CD4-positive, alpha-beta T cell (primary cell): ENCODE measurements around the gene CETP. TPM values are rescaled to one million over a fixed set of nuclear protein-coding genes. Genes with fewer than 3 reads are reported as not detected.

Experiments
- ATAC-seq: fragments of 200-7000 bp; cut with Tn5 transposase; one replicate; pipeline ENCODE4 v1.10.0; 2022; ENCODE audit warnings: mild to moderate bottlenecking; ENCODE audit not compliant: poor library complexity
- CTCF ChIA-PET: fragments of 350-600 bp; sonication (Branson Sonifier 250); formaldehyde crosslinking; loops from one replicate; lab custom pipeline; 2021; ENCODE audit warnings: antibody characterized with exemption, inconsistent platforms; lab: Charles Lee
- POLR2A ChIA-PET: fragments of 350-600 bp; sonication (Branson Sonifier 250); formaldehyde crosslinking; loops from one replicate; lab custom pipeline; 2021; ENCODE audit warnings: antibody characterized with exemption, inconsistent platforms; lab: Charles Lee
- DNase-seq, 14 experiments: peaks; one replicate each; pipeline ENCODE4 v3.0.0-alpha.2; 2013 to 2020; ENCODE audit warnings: mixed read lengths in 2 of 14
- H3K27ac ChIP-seq, 2 donors: one replicate each; pipeline versions ENCODE4 v1.5.1 to v1.7.0; 2013; ENCODE audit warnings: low read length in 2 of 2, low read depth in 1 of 2, mild to moderate bottlenecking in 1 of 2
- H3K27me3 ChIP-seq, 2 experiments: 1 replicate in 1 of 2; 2 replicates in 1 of 2; pipeline versions ENCODE4 v1.6.1 to v1.7.0; 2013; ENCODE audit warnings: low read length in 2 of 2, control low read depth in 1 of 2, mild to moderate bottlenecking in 1 of 2, moderate library complexity in 1 of 2; ENCODE audit not compliant: insufficient read depth in 2 of 2, control insufficient read depth in 1 of 2
- H3K36me3 ChIP-seq: one replicate; pipeline ENCODE4 v1.6.1; 2013; ENCODE audit warnings: low read length, control low read depth; ENCODE audit not compliant: insufficient read depth
- H3K4me1 ChIP-seq: one replicate; pipeline ENCODE4 v1.6.1; 2013; ENCODE audit warnings: low read length, control low read depth; ENCODE audit not compliant: insufficient read depth
- H3K4me3 ChIP-seq: one replicate; pipeline ENCODE4 v1.5.1; 2013; ENCODE audit warnings: mild to moderate bottlenecking, low read length, moderate library complexity
- H3K9me3 ChIP-seq, 2 experiments: 1 replicate in 1 of 2; 2 replicates in 1 of 2; pipeline versions ENCODE4 v1.6.1 to v1.7.0; 2013; ENCODE audit warnings: low read length in 2 of 2, mild to moderate bottlenecking in 2 of 2, control low read depth in 1 of 2, moderate library complexity in 1 of 2; ENCODE audit not compliant: control insufficient read depth in 1 of 2, insufficient read depth in 1 of 2
- H3K27ac Mint-ChIP-seq: one replicate; pipeline ENCODE4 v1.8.0; 2020; ENCODE audit warnings: mixed read lengths
- H3K27me3 Mint-ChIP-seq: one replicate; pipeline ENCODE4 v1.8.0; 2021; ENCODE audit warnings: mixed read lengths
- H3K36me3 Mint-ChIP-seq: one replicate; pipeline ENCODE4 v1.8.0; 2021; ENCODE audit warnings: low read depth, mixed read lengths
- H3K4me1 Mint-ChIP-seq: one replicate; pipeline ENCODE4 v1.8.0; 2021; ENCODE audit warnings: low read depth, mixed read lengths
- H3K4me3 Mint-ChIP-seq: one replicate; pipeline ENCODE4 v1.8.0; 2020; ENCODE audit warnings: mild to moderate bottlenecking, mixed read lengths
- H3K9me3 Mint-ChIP-seq: one replicate; pipeline ENCODE4 v1.8.0; 2020; ENCODE audit warnings: mixed read lengths
- CTCF ChIP-seq: fragments of 200-600 bp; IDR thresholded peaks from one replicate; pipeline ENCODE4 v1.8.0; 2022; ENCODE audit warnings: antibody characterized with exemption, mild to moderate bottlenecking
- intact Hi-C, 2 experiments: fragments of 100-400 bp; cut with DNase I in 1 of 2; cut with micrococcal nuclease in 1 of 2; formaldehyde crosslinking; loops; one replicate each; pipeline versions ENCODE4 v1.15.1 to v1.9.0; 2023 to 2025; cut with DNase I, micrococcal nuclease
- total RNA-seq, 174 experiments: library from RNA in 2 of 174; stranded (reverse) in 2 of 174; gene quantifications; one replicate each; pipeline ENCODE4 v1.2.3 and lab custom pipeline; 2021 to 2026

The CETP gene
- total RNA-seq, 2 experiments from 2014 or later: not detected

- Mint-ChIP-seq H3K27me3 (no peaks in the 10 kb centered on the region), H3K4me1 (peaks cover 6% of the 10 kb centered on the region), H3K27ac (no peak overlapping the region), H3K4me3 (no peak overlapping the region), H3K36me3 (peaks cover 7% of the 10 kb centered on the region), H3K9me3 (no peaks in the 10 kb centered on the region)
- Histone ChIP-seq H3K4me1 (peaks cover 21% of the 10 kb centered on the region), H3K27ac (no peak overlapping the region), H3K4me3 (no peak overlapping the region), H3K9me3 (no peaks in the 10 kb centered on the region), H3K36me3 (no peaks in the 10 kb centered on the region), H3K27me3 (no peaks in the 10 kb centered on the region)
- no peak for DNase-seq
- intact Hi-C loops: no loop called here
- POLR2A ChIA-PET: no interaction called here
- CTCF ChIA-PET: no interaction called here
- no peak for ATAC-seq
- TF ChIP-seq CTCF: no peak
Observed at GRCh38 chr16:56927471-56927870, 34.3 kb upstream of the CETP start.

- intact Hi-C loops: loop anchor here (2.0 to 10.0 kb wide), 8 partner anchors 62 to 805 kb away; partner anchors contain the start of genes SLC12A3 (in 2 of the 2), ARL2BP (in 1 of the 2), CCDC102A (in 1 of the 2) and KATNB1 (in 1 of the 2)
- Histone ChIP-seq H3K27me3 (no peaks in the 10 kb centered on the region), H3K27ac (no peak overlapping the region), H3K36me3 (peaks cover 4% of the 10 kb centered on the region), H3K9me3 (no peaks in the 10 kb centered on the region), H3K4me3 (no peak overlapping the region), H3K4me1 (peaks cover 20% of the 10 kb centered on the region)
- Mint-ChIP-seq H3K4me1 (peaks cover 26% of the 10 kb centered on the region), H3K36me3 (peaks cover 26% of the 10 kb centered on the region), H3K4me3 (no peak overlapping the region), H3K27ac (peak overlapping the region; percentile 17), H3K9me3 (no peaks in the 10 kb centered on the region), H3K27me3 (no peaks in the 10 kb centered on the region)
- ATAC-seq (no peak), DNase-seq (no peak)
- TF ChIP-seq CTCF: no peak
- POLR2A ChIA-PET: no interaction called here
- CTCF ChIA-PET: no interaction called here
Observed at GRCh38 chr16:56929639-56930038, 32.1 kb upstream of the CETP start.

- Mint-ChIP-seq H3K27ac (peak overlapping the region; percentile 96), H3K27me3 (no peaks in the 10 kb centered on the region), H3K4me3 (peak overlapping the region; percentile 99), H3K36me3 (peaks cover 36% of the 10 kb centered on the region), H3K4me1 (peaks cover 32% of the 10 kb centered on the region), H3K9me3 (no peaks in the 10 kb centered on the region)
- intact Hi-C loops: loop anchor here (2.0 to 10.0 kb wide), 8 partner anchors 62 to 804 kb away; partner anchors contain the start of genes SLC12A3 (in 2 of the 2), ARL2BP (in 1 of the 2), CCDC102A (in 1 of the 2) and KATNB1 (in 1 of the 2)
- ATAC-seq (no peak), DNase-seq (peak in 1 of 14 experiments; percentile 40)
- peaks cover 14% of the 10 kb centered on the region for H3K36me3 ChIP-seq
- ChIA-PET POLR2A (interaction anchor here (0.6 to 4.5 kb wide), 12 partner anchors 9 to 479 kb away, joined by 3 to 31 read pairs (median 6); partner anchors contain the start of genes NLRC5, NUDT21, OGFOD1 and PSME3IP1), CTCF (interaction anchor here (1.0 kb wide), 1 partner anchor 34 kb away, joined by 3 read pairs; no protein-coding TSS in a partner anchor)
- no peak overlapping the region for H3K4me3 ChIP-seq
- no peaks in the 10 kb centered on the region for H3K9me3 ChIP-seq
- TF ChIP-seq CTCF: no peak
- peaks cover 25% of the 10 kb centered on the region for H3K4me1 ChIP-seq
- no peak overlapping the region for H3K27ac ChIP-seq
- no peaks in the 10 kb centered on the region for H3K27me3 ChIP-seq
Observed at GRCh38 chr16:56930486-56931270, 31.1 kb upstream of the CETP start.
